GM23248 (cell line): Measurements from ENCODE around the gene PRDX2.

Source experiments
- EZH2 ChIP-seq: fragments of 200-600 bp; sonication (generic); IDR thresholded peaks from 2 replicates; pipeline ENCODE4 v1.6.1; 2018; ENCODE audit warnings: antibody characterized with exemption, mild to moderate bottlenecking; ENCODE audit not compliant: insufficient read depth, poor library complexity, severe bottlenecking
- EZH2phosphoT487 ChIP-seq: fragments of 200-600 bp; sonication (generic); IDR thresholded peaks from 2 replicates; pipeline ENCODE4 v1.6.1; 2018; ENCODE audit warnings: antibody characterized with exemption, moderate library complexity, mild to moderate bottlenecking, low read depth; ENCODE audit not compliant: insufficient read depth

DNA sequence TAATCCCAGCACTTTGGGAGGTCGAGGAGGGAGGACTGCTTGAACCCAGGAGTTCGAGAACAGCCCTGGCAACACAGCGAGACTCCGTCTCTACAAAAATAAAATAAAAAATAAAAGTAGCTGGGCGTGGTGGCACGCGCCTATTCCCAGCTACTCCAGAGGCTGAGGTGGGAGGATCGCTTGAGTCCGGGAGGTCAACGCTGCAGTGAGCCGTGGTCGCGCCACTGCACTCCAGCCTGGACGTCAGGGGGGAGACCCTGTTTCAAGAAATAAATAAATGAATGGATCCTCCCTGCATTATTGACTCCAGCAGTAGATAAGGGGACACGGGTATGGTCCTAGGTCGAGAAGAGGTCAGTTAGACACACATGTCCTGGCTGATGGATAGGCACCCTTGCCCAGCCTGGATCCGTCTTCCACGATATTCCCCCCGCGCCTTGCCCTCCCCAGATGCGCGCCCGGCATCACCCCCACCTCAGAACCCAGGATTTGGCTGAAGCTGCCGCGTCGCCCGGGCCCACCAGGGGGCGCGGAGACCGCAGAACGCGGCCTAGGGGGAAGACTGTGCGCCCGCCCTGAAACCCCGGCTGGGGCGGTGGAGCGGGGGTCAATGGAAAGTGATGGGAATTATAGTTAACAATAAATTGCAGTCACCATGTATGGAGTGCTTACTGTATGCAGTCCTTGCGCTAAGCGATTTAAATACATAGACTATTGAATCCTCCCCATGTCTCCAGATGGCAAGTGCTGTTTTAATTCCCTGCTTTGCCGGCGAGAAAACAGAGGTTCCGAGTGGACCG, 24.2 kb downstream of the PRDX2 start:
- TF ChIP-seq EZH2 (no peak), EZH2phosphoT487 (no peak)
